ENCODE data around the gene IVL.

- TF ChIP-seq CTCF (IDR thresholded peaks at IDR 0.05) (no peak), POLR2A (IDR thresholded peaks at IDR 0.05) (no peak)
Observed at GRCh38 chr1:152871731-152872126, 36.6 kb upstream of the IVL start.
